ENCODE data around the gene CATSPERD.
"Not testable (repeated sequence)": the region's sequence is repeated elsewhere in the genome, so short reads cannot be mapped to it uniquely, and the experiment has no call there.

The CATSPERD gene

DNA sequence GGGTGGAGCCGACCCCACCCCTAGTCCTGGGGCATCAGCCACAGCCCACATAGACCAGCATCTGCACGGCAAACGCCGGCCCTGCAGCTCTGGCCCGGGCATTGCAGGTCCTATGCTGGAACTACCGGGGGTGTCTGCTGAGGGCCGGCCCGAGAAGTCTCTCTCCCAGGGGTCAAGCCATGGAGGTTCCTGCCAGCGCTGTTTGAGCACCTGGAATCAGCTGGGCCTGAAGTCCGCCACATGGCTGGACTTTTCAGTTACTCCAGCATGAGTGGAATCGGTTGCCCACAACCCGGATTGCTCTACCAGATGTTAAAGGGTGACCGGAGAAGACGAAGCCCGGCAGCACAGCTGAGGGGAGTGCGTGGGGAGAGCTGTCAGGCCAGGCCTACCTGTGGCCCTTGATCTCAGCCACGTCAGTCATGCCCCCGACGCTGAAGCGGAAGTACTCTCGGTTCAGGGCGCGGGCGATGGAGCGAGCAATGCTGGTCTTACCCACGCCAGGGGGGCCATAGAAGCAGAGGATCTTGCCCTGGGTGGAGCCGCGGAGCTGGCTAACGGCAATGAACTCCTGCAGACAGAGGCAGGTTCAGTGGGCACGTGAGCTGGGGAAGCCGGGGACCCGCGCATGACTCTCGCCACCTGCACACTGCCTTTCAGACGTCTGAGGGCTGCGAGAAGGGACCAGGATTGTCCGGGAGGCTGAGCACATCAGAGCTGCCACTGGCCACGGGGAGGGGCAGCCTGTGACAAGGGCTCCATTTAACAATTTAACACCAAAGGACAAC, 21.6 kb upstream of the CATSPERD start:
- DNase-seq, result no peak

DNA sequence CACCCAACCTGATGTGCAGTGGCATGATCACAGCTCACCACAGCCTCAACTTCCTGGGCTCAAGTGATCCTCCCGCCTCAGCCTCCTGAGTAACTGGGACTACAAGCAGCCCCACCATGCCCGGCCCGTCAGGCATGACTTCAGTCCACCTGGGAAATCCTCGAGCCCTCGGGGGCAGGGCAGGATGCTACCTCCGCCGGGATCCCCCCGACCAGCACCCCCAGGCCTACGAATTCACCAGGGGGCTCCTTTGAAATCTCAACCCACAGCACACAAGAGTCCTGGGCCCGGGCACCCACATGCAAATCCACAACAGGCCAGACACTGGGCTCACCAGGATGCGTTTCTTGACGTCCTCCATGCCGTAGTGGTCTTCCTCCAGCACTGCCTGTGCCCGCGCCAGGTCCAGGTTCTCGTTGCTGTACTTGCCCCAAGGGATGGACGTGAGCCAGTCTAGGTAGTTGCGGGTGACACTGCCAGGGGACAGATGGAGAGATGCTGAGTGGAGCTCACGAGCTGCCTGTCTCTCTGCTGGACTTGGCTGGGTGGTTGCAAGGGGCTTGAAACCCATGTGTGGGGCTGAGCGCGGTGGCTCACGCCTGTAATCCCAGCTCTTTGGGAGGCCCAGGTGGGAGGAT, 19.9 kb upstream of the CATSPERD start:
- no peak for DNase-seq

DNA sequence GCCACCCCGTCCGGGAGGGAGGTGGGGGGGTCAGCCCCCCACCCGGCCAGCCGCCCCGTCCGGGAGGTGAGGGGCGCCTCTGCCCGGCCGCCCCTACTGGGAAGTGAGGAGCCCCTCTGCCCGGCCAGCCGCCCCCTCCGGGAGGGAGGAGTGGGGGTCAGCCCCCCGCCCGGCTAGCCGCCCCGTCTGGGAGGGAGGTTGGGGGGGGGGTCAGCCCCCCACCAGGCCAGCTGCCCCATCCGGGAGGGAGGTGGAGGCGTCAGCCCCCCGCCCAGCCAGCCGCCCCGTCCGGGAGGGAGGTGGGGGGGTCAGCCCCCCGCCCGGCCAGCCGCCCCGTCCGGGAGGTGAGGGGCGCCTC, 18.4 kb upstream of the CATSPERD start:
- not testable (repeated sequence) for DNase-seq

DNA sequence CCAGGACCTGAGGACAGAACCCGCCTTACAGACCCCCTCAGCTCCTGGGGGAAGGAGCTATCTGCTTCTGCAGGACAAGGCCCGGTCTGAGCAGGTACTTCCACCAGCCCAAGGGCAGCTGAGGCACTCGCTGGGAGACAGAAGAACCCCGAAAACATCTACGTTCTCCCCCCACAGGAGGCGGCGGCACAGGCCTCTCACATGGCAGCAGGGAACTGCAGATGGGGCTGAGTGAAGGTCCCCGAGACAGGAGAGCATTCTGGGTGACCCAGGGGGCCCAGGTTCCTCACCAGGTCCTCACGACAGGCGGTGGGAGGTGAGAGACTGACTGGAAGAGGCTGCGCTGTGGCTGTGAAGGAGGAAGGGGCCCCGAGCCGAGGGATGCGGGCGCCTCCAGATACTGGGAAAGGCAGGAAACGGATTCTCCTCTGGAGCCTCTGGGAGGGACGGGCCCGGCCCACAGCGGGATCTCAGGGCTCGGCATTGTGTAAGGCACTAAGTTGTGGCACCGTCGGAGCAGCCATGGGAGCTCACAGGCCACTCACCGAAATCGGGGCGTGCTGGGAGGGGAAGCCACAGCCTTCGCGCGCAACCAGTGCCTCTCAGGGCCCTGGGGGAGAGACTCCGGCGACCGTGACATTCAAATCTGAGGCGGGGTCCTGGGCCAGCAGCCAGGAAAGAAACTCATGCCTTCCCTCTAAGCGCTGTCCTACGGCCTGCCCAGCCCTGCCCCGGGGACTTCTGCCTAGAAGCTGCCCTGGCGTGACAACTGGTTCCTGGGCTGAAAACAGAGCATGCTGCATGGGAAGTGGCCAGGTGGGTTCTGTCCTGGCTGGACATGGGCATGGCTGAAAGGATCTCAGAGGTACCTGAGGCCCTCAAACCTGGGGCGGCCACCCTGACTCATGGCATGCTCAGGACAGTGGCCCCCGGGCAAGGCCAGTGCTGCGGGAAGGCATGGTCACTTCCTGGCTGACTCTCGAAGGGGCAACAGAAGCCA, 16.3 kb upstream of the CATSPERD start:
- no peak for DNase-seq

DNA sequence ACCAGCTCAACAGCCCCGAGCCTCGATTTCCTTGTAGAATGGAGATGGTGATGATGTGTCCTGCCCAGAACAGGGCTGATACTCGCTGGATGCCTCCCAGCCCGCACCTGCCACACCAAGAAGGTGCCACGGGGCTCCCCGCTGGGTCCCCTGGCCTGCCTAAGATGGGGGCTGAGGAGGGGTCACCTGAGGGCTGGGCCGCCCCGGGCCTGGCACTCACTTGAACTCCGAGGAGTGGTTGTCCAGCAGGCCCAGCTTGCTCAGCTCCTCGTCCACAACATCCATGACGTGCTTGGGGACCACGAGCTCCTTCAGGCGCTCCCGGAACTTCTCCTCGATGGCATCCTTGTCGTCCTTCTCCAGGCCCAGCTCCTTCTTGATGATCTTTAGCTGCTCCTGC, 14.9 kb upstream of the CATSPERD start:
- no peak for DNase-seq

DNA sequence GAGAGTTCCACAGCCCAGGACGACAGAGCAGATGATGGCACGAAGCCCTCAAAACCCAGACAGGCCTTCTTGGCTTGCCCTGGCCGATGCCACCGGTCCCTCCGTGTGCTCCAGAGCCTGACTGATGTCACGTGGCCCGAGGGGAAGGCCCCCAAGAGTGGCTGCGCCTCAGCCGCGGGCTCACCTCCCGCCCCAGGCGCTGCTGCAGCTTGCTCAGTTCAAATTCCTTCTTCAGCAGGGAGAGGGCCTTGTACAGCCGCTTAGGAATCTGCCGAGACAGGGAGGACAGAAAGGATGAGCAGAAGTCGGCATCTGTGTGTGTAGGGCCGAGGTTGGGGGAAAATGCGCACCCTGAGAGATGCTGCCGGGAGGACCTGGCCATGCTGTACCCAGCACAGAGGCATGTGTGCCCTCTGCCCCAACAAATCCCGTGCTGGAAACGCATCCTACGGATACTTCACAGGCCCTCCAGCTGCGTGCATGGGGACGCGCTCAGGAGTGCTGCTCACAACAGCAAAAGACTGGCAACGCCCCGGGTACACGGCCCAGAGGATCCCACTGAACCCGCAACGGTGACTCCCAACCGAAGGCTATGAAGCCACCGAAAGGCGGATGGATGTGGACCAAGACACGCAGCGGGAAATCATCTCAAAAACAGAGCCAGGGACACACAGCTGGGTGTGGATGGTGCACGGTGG, 13.4 kb upstream of the CATSPERD start:
- no peak for DNase-seq

DNA sequence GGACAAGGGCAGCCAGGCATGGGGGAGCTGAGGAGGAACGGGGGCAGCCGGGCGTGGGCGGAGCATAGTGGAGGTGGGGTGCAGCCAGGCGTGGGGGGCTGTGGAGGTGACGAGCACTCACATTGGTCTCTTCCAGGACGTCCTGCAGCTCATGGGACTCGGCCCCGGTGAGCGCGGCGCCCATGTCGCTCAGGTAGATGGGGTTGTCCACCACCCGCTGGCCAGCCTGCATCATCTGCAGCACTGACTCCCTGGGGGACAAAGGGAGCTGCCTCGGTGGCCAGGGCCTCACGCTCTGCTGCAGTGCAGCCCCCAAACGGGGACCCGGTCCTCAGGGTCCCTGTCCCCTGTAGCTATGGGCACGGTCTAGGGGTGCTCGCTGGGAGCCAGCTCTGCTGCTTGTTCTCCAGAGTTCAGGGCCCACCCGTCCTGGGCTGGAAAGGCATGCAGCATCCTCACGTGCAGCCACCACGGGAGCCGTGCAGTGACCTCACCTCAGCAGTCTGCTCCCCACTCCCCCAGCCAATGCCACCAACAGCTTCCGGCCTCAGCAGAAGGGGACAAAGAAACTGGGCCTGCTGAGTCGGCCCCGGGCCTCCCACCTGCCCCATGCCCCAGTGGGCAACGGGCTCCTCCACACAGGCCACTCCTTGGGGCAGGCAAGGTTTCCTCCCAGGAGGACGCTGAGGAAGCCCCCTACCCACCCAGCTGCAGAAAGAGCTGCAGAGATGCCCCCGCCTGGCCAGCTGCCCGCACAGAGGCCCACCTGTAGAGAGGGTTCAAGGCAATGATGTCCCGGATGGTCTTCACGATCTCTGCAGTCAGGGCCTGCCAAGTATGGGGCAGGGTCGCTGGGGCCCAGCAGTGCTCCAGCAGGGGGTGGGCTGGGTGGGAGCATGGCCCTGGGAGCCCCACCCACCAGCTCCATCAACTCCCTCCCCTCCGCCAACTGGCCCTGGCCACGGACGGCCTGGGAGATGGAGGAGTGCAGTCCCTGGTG, 12.6 kb upstream of the CATSPERD start:
- DNase-seq, result no peak

DNA sequence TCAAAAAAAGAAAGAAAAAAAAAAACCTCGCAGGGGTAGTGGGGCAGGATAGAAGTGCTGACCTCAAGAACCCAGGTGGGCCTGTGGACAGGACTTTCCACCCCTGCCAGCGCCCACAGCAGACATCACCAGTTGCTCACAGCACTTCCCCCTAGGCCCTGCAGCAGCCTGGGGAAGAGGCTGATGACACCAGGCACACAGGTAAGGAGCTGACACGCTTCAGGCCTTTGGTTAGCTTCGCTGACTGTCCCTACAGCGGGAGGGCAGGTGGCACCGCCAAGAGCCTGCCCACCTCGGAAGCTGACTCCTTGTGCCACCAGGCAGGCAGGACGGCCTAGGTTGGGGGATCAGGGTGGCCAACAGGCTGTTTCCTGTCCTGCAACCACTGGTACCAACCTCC, 9.4 kb upstream of the CATSPERD start:
- DNase-seq, result no peak

DNA sequence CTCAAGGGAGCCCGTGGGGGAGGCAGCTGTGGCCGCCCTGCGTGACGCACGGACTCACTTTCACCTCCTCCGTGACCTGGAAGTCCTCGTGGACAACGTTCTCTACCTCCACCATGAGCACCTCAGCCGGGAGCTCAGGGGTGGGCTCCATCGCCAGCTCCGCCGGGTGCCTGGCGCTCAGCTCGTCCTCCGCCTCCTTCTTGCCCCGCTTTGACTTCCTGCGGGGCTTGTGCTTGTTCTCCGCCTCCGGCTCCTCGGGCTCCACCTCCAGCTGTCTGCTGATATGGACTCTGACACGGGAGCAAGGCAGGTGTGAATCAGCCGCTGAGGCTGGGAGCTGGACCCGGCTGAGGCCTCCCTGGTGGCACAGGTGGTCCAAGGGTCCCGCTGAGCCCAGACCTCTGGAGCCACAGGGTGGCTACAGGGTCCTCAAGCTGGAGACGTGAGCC, 8.7 kb upstream of the CATSPERD start:
- no peak for DNase-seq

DNA sequence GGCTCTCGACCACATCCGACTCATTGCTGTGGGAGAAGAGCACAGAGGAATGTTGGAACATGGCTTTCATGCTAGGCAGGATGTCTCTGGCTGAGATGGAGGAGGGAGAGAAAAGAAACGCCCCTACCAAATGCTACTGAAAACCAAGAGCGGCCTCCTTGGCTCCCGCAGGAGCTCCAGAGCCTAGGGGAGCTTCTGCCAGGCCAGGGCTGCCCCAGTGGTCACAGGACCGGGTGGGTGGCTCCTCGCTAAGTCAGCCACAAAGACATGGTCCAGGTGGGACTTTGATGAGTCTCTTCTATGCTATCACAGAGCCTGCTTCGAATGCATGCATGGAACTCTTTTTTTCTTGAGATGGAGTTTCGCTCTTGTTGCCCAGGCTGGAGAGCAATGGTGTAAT, 7.2 kb upstream of the CATSPERD start:
- no peak for DNase-seq

DNA sequence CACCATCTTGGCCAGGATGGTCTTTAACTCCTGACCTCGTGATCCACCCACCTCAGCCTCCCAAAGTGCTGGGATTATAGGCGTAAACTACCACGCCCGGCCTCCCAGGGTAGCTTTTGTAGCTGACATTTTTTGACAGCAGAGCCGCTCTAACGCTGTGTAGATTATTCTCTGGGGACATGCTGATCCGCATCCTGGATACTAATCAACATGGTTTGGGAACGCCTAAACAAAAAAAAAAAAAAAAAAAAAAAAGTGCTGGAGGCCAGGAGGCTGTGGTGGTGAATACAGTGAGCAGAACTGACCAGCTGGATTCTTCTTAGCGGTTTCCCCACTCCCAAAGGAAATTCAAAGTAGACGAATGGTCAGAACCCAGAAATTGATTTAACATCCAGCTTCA, 5.6 kb upstream of the CATSPERD start:
- DNase-seq, result no peak

DNA sequence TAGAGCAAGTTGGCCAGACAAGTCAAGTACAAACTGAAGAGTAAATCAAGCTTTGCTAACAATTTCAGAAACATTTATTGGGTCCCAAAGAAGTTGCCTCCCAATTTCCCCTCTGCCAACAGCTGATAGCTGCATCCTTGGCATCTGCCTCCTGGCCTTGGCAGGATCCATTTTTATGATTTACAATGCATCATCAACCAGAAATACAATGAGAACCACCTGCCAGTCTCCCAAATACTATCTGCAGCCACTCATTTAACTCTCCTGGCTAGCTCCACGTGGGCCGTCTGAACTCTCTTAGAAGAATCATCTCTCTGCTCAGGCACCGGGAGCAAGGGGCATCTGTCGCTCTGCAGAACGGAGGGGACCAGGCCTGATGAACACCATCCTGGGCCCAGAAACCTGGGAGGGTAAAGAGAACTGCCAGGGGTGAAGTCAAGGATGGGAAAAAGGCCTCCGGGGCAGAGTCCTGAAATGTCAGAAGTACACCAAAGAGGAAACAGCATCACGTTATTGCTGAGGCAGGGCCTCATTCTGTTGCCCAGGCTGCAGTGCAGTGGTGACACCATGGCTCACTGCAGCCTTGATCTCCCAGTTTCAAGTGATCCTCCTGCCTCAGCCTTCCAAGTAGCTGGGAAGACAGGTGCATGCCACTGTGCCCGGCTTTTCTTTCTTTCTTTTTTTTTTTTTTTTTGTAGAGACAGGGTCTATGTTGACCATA, 3.1 kb upstream of the CATSPERD start:
- DNase-seq, result no peak

DNA sequence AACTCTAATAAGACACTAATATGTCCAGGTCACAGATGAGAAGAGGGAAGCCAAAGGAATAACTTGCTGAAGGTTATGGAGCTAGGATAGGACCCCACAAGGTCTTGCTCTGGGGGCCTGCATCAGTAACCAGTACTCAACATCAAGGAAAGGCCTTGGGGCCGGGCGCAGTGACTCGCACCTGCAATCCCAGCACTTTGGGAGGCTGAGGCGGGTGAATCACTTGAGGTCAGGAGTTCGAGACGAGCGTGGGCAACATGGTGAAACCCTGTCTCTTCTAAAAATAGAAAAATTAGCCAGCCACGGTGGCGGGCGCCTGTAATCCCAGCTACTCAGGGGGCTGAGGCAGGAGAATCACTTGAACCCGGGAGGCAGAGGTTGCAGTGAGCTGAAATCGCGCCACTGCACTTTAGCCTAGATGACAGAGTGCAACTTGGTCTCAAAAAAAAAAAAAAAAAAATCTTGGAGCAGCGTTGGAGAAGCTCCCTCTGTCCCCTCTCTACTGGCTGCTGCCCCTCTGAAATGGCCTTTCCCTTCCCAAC, 2.3 kb upstream of the CATSPERD start:
- no peak for DNase-seq

DNA sequence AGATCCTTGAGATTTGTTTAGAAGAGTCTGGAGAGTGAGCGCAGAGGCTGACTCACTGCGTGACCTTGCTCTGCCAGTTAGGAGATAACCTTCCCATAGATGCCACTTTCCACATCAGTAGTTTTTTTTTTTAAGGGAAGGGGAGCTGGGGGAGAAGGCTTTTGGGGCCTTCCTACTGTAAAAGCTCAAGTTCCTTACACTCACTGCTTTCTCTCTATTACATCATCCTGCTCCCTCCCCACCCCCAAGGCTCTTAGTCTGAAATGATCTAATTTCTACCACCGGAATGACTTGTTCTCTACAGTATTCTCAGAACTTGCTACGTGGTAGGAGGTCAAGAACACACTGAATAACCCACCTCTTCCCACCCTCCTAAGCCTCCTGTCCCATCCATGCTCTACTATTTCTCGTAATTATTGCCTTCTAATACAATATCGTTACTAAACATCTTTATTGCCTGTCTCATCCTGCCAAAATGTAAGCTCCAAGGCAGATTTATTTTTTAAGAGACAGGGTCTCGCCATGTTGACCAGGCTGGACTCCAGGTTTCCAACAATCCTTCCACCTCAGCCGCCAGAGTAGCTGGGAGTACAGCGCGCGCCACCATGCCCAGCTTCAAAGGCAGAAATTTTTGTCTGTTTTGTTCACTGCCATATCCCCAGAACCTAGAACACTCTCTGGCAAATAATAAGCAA, 1.7 kb upstream of the CATSPERD start:
- no peak for DNase-seq

DNA sequence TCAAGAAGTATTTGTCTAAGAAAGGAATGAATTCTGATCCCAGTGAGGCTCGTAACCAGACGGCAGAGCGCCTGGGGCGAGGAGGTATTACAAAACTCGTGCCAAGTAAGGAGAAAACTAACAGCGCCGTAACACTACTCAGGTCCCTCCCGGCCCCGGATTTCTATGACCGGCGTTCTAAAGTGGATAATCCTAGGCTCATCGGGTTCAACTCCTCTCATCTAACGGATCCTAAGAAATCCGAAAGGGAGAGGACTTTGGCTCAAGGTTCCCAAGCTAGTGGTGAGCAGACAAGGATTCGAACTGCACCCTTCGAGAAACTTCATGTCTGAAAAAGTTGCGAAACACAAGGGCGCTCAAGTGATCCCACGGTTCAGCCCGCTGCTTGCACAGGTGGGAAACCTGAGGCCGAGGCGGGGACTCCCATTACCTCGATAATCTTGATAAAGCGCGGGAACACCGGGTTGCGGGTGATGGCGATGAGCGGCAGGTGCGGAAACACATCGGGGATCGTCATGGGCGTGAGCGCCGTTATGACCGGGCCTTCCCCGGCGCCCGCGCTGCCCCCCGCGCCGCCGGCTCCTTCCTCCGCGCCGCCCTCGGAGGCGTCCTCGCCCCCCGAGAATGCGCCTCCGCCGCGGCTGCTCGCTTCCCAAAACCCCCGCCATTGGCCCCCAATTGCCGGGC, 1.0 kb upstream of the CATSPERD start:
- DNase-seq, result no peak

DNA sequence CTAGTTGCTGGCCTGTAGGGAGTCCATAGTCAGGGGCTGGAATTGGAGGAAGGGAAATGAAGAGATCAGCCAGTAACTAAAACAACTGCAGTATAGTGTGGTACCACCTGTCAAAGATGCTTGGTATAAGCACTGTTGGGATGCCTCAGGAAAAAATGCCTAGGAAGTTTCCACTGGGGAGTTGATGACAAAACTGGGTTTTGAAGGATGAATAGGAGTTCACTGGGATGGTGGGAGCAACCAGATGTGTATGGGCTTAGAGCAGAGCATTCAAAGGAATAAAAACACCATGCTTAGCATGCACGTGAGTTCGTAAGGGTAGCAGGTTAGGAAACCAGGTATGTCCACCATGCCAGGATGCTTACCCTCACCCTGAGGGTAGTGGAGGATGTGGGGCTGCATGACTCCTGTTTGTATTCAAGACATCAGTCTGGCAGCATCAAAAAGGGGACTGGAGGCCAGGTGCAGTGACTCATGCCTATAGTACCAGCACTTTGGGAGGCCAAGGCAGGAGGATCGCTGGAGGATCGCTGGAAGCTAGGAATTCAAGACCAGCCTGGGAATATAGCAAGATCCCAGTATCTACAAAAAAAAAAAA, 7.1 kb downstream of the CATSPERD start:
- no peak for DNase-seq

DNA sequence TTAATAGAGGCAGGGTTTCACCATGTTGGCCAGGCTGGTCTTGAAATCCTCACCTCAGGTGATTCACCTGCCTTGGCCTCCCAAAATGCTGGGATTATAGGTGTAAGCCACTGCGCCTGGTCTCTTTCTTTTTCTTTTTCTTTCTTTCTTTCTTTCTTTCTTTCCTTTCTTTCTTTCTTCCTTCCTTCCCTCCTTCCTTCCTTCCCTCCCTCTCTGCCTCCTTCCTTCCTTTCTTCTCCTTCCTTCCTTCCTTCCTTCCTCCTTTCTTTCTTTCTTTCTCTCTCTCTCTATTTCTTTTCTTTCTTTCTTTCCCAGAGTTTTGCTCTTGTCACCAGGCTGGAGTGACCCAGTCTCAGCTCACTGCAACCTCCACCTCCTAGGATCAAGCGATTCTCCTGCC, 12.7 kb downstream of the CATSPERD start:
- not testable (repeated sequence) for DNase-seq

DNA sequence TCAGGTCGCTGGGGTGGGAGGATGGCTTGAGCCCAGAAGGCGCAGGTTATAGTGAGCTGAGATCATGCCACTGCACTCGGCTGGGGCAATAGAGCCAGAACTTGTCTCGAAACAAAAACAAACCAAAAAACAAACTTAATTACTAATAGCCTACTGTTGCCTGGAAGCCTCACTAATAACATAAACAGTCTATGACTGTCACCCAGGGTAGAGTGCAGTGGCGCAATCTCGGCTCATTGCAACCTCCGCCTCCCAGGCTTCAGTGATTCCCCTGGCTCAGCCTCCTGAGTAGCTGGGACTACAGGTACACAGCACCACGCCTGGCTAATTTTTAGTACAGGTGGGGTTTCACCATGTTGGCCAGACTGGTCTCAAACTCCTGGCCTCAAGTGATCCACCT, 18.0 kb downstream of the CATSPERD start:
- no peak for DNase-seq

DNA sequence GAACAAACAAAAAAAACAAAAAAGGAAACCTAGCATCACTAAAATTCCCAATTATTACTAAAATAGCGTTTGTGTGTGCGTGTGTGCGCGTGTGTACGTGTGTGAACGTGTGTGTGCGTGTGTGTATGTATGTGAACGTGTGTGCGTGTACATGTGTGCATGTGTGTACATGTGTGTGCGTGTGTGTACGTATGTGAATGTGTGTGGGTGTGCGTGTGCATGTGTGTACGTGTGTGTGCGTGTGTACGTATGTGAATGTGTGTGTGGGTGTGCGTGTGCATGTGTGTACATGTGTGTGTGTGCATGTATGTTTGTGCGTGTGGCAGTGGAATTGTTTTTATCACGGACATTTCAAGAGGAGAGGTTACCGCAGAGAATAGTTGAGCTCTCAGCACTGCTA, 21.6 kb downstream of the CATSPERD start:
- no peak for DNase-seq

Data from NCI-H526 treated with DMSO at 0.1 percent for 48 hours (cell line).